HFF-Myc (cell line): ENCODE data around the gene PPP2R2D.

Experiments
- DNase-seq: peaks from one replicate; pipeline ENCODE4 v3.0.0-alpha.2; 2011; ENCODE audit warnings: low read depth; ENCODE audit errors: extremely low read depth
- H3K4me3 ChIP-seq: replicated peaks from 2 replicates; pipeline ENCODE4 v1.5.1; 2011; ENCODE audit warnings: low read depth, mild to moderate bottlenecking, control low read depth, low read length
- TF ChIP-seq, protein P1 (sequence below): IDR thresholded peaks from 2 replicates; pipeline ENCODE4 v1.5.1; 2012; ENCODE audit warnings: mild to moderate bottlenecking, low read depth, low read length, control low read depth; ENCODE audit errors: missing control alignments

The PPP2R2D gene

GRCh38 chr10:132001238-132001972 lies 100.6 kb downstream of the PPP2R2D start:
- TF ChIP-seq, protein P1, sequence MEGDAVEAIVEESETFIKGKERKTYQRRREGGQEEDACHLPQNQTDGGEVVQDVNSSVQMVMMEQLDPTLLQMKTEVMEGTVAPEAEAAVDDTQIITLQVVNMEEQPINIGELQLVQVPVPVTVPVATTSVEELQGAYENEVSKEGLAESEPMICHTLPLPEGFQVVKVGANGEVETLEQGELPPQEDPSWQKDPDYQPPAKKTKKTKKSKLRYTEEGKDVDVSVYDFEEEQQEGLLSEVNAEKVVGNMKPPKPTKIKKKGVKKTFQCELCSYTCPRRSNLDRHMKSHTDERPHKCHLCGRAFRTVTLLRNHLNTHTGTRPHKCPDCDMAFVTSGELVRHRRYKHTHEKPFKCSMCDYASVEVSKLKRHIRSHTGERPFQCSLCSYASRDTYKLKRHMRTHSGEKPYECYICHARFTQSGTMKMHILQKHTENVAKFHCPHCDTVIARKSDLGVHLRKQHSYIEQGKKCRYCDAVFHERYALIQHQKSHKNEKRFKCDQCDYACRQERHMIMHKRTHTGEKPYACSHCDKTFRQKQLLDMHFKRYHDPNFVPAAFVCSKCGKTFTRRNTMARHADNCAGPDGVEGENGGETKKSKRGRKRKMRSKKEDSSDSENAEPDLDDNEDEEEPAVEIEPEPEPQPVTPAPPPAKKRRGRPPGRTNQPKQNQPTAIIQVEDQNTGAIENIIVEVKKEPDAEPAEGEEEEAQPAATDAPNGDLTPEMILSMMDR, result no peak
- no peak overlapping the region for H3K4me3 ChIP-seq
- no peak for DNase-seq

- H3K4me3 ChIP-seq, result no peak overlapping the region
- TF ChIP-seq, protein P1, result no peak
- no peak for DNase-seq
Observed at GRCh38 chr10:132002004-132002403, 101.2 kb downstream of the PPP2R2D start.

- no peak overlapping the region for H3K4me3 ChIP-seq
Observed at GRCh38 chr10:132003282-132003924, 102.6 kb downstream of the PPP2R2D start.

GRCh38 chr10:132004052-132004451 lies 103.2 kb downstream of the PPP2R2D start:
- TF ChIP-seq, protein P1, result no peak
- no peak for DNase-seq
- H3K4me3 ChIP-seq, result no peak overlapping the region

More at GRCh38 chr10:132003282-132003924, 102.6 kb downstream of the PPP2R2D start:
- TF ChIP-seq, protein P1, result no peak
- DNase-seq, result no peak

GRCh38 chr10:132005147-132005546 lies 104.3 kb downstream of the PPP2R2D start:
- no peak overlapping the region for H3K4me3 ChIP-seq
- TF ChIP-seq, protein P1, result no peak
- DNase-seq, result no peak

- no peak overlapping the region for H3K4me3 ChIP-seq
- TF ChIP-seq, protein P1, result no peak
- no peak for DNase-seq
Observed at GRCh38 chr10:132006966-132007365, 106.2 kb downstream of the PPP2R2D start.
